GM18508 (cell line): ENCODE measurements around the gene MRPL39.

Experiments used
- ATAC-seq: cut with Tn5 transposase; IDR thresholded peaks from one replicate; pipeline ENCODE4 v1.9.1; 2021; ENCODE audit warnings: moderate number of reproducible peaks; ENCODE audit not compliant: insufficient read depth, unreplicated experiment

The MRPL39 gene

DNA sequence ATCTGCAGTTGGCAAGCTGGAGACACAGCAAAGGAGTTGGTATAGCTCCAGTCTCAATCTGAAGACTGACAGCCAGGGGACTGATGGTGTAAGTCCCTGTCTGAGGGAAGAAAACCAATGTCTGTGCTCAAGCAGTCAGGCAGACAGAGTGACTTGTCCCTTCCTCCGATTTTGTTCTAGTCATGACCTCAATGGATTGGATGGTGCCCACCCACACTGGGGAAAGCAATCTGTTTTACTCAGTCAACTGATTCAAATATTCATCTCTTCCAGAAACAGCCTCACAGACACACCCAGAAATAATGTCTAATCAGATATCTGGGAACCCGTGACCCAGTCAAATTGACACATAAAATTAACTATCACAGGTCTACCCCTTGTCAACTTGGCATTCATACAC lies 11.9 kb upstream of the MRPL39 start:
- ATAC-seq: no peak

DNA sequence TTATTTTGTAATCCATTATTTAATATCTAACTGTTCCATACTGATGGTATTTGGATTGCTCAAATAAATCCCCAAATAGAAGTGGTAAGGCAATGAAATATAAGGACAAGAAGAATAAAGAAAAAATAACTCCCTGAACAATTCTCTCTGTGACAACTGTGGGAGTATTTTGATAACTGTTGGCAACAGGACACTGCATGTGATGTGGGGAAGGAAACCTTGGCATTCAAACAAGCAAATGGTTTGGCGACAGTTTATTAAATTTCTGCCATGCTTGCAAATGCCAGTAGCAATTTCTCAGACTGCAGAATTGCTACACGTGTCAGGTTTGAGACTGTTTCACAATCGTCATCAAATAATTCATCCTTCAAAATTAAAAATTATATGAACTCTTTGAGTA lies 8.6 kb upstream of the MRPL39 start:
- no peak for ATAC-seq

DNA sequence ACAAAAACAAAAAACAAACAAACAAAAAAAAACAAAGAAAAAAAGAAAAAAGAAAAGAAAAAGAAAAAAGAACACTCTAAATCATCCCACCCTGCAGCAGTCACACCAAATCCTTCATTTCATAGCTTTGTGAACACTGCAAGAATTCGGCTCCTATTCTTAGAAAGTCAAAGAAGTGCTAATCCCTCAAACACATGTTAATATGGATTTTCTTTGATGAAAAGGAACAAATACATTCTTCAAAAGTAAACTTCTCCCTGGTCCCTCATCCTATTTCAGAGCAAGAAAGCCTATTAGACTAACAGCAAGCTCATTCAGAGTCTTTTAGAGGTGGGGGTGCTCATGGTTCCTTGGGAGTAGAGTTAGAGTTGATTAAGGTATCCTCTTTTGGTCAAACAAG lies 7.2 kb upstream of the MRPL39 start:
- no peak for ATAC-seq

DNA sequence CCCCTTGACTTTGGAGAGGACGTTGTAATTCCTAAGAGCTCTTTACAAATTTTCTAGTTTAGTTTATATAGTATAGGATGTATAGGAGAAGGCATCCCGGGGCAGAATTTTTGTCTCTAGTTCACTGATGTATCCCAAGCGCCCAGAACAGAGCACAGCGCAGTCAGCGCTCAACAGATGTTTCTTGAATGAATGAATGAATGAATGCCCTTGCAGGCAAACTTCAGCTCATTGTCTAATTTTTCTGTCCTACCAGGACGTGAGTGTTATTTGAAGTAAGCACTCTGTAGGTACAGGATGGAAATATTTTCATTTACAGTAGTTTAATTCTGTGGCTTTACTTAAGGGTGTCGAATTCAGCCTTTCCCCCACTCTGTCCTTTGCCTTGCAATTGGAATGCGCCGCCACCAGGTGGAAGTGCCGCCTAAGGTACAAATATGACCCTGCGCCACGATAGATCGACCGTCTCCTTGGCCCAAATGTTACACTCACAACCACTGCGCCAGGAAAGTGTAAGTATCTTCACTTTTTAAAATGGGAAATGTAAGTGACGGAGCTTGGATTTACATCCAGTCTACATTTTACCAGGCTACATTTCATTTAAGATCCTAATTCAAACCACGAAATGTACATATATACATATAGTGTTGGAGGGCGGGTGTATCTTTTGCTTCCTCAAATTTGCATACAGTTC lies 910 bp upstream of the MRPL39 start:
- peak; percentile 84 for ATAC-seq

DNA sequence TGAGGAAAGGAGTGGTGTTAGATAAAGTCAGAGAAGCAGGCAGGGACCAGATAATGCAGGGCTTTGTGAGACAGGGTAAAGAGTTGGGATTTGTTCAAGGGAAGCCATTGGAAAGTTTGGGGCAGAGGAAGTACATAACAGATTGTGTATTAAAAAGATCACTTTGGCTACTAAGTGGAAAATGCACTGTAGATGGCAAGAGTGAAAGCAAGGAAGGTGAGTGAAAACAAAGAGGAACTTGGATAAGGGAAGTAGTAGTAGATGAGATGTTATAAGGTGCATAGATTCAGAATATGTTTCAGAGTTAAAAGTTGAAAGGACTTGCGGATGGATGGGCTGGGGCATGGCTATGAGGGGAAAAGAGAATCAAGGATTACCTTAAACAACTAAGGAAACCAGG lies 17.4 kb downstream of the MRPL39 start:
- no peak for ATAC-seq

DNA sequence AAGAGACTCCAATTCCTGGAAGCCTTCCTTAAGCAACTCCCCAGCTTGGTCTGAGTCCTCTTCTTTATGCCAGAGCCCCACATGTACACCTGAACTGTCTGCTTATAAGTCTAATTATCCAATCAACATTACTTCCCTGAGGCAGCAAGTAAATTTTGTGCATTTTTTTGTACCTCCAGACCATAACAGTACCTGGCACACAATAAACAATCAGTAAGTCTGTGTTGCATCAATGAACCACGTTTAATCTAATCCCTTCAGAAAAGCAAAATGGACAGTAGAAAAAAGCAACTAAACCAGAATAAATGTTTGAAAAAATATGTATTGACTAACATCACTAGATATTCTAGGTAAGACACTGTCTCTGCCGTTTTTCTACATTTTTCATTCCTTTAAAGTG lies 20.5 kb downstream of the MRPL39 start:
- no peak for ATAC-seq

DNA sequence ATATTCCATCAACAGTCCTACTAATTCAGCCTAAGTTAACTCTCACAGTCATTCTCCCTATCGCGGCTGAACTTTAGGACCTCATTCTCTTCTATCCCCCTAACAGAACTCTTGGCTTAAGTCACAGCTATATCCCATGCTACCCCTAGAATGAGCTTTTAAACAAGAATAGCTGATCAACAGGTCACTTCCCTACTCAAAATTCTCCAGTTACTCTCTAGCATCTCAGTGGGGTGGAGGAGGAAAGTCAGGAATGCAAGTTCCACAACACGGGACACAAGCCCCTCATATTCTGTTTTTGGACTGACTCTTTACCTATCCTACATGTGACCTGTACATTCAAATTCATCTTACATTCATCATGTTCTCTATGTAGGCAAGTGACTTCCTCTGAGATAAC lies 21.0 kb downstream of the MRPL39 start:
- no peak for ATAC-seq

DNA sequence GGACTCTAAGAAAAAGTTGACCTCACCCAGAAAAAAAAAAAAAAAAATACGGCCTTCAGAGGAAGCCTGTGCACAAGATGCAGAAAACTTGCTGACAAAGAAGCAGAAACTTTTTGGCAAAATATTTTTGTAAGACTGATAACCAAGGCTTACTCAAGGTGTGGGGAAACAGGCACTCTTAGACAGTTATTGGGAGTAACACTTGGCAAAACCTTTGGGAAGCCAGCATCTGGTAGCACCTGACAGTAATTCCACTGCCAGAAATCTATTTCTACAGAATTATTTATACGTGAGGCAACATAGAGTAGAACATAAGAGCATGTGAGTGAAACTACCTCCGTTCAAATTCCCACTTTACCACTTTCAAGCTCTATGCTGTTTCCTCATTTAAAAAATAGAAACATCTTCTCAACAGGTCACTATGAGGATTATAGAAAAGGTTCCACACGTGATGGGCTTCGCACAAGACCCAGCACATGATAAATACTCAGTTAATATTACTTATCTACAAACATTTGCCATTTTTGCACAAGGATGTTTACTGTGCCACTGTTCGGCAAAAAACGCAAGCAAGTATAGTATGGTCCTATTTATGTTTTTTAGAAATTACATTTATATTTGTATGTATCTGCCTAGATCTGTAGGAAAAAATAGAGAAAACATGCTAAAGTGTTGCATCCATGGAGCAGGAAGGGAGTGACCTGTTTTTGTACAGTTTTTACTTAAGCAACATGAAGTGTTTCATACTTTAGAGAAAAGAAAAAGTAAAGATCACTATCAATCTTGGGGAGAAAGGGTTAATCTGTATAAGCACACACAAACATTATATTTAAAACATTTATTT lies 22.2 kb downstream of the MRPL39 start:
- ATAC-seq: no peak

DNA sequence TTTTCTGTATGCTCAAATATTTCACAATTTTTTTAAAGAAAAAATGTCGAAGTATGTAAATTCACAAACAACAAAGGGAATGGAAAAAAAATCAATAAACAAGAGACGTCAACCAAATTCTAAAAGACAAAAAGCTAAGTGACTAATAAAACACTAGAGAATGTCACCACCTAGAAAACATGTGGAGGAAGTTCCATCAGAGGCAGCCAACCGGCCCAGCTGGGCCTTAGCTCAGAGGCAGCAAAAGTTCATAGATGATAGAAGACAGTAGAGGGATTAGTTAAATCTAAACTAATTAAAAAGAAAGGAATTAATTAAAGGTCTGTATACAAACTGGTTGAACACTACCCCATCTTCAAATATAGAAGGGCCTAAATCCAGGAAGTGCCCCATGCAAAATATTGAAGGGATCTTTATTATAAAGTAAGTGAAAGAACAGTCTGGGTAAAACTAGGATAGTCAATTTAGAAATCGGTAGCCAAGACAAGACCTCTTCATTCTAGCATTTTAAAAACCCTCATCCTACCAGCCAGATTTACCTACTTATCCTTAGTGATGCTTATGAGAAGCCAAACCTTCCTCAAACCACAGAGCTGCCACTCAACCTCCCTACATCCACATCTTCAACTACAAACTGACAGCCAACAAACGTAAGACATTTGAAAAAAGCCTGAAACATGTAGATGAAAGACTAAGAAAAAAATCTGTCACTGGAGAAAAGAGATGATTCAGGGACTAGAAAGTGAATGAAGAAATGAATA lies 23.7 kb downstream of the MRPL39 start:
- ATAC-seq: no peak

DNA sequence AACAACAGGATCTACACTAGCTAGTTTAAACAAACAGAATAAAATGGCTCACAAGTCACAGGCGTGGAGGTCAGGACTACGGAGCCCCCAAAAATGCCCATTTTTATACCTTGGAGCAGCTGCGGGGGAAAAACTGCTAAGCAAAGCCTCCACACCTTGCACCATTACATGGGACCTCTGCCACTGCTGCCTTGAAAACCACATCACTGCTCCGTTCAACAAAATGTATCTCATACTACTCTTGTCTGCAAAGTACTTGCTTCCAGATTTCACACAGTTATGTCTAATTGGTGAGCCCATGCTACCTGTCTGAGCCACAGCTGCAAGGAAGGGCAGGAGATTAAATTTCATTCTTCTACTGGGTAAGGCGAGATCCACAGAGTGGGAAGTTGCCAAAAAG lies 24.4 kb downstream of the MRPL39 start:
- ATAC-seq: no peak

DNA sequence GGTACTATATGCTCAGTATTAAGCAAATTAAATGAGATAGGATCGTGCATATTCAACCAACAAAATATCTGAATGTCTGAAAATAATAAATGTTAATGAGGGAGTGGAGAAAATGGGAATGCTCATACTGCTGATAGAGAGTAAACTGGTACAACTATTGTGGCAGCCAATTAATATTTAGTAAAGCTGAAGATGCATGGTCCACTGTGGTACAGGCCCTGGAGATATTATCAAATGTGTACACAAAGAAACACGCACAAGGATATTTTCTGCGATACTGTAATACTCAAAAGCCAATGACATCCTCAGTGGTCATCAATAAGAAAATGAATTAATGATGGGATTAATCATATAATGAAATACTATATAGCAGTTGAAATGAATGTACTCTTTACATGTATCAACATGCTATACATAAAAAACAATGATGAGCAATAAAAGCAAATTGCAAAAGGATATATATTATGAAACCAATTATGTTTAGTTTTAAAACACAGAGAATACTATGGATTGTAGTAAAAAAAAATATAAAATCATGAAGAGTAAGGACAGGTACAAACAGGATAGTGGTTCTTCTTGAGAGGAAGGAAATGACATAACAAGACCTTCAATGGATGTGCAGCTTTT lies 25.0 kb downstream of the MRPL39 start:
- no peak for ATAC-seq

DNA sequence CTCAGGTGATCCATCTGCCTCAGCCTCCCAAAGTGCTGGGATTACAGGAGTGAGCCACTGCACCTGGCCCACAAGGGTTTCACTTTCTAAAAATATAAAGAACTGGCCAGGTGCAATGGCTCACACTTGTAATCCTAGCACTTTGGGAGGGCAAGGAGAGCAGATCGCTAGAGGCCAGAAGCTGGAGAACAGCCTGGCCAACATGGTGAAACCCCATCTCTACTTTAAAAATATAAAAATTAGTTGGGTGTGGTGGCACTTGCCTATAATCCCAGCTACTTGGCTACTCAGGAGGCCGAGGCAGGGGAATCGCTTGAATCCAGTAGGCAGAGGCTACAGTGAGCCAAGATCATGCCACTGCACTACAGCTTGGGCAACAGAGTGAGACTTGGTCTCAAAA lies 25.7 kb downstream of the MRPL39 start:
- no peak for ATAC-seq

DNA sequence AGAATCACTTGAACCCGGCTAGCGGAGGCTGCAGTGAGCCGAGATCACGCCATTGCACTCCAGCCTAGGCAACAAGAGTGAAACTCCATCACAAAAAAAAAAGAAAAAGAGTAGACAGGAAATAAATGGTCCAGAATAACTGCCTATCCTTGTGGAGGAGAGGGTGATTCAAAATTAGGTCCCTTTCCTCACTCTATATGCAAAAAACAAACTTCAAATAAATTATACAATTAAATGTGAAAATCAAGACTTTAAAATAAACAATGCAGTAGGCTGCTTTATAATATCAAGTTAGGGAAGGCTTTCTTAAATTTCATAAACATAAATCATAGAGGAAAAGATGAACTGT lies 26.4 kb downstream of the MRPL39 start:
- ATAC-seq: no peak

DNA sequence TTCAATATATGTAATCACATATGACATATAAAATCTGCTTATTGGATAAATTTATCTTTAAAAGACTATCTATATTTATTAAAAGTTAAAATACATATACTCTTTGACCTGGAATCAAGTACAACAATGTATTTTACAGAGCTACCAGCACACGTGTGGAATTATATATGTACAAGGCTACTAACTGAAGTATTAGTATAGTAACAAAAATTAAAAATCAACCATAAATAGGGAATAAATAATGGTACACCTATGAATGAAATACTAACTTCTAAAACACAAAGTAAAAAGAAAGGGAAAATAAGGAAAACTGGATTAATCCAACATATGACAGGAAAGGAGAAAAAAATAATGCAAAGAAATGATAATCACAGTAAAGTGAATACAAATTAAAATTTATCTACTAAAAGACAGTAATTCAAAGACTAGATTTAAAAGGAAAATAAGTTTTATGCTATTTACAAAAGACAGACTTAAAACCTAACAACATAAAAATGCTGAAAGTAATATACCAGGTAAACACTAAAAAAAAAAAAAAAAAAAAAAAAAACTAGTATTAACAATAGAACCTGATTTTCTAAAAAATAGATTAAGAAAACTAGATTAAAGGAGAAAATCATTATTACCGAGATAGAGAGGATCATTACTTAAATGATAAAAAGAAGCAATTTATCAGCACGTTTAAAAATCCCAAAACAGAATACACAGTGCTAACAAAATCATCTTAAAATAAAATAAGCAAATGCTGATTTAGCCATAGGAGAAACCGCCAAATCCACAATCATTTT lies 27.9 kb downstream of the MRPL39 start:
- ATAC-seq: no peak

DNA sequence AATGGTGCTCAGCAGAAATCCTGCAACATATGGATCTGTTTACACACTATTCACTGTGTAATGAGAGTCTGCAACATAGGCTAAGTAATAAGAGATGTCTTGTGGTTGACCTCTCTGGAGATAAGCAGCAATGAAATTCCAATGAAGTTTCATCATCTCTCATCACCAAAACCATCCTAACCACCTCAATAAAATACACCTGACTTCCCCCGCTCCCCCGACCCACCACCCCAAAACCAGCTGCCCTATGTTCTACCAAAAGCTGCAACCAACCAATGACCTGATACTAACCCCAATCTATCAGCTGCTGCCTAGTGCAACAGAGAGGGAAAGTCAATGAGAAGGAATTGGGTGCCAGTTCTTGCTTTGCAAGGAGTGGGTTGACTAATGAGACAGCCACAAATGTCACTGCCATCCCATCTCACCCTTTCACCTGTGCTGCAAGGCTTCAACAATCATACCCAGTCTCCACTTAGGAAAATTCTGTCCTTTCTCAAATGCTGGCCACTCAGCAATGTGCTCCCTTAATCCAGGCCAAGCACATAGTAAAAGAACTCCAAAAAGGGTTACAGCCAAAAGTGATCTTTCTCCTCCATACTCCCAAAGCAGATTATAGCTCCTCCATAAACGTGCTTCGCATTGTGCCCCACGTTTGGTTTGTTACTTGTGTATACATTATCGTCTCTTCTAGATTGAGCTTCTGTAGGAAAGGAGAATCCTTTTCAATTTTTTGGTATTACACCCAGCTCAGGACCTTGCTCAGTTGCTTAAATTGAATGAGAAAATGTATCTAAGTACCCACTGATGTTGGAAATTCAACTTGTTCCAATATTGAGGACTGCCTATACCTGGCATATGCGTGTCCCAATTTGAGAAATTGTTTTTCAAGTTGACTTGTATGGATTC lies 29.0 kb downstream of the MRPL39 start:
- ATAC-seq: peak; percentile 24

DNA sequence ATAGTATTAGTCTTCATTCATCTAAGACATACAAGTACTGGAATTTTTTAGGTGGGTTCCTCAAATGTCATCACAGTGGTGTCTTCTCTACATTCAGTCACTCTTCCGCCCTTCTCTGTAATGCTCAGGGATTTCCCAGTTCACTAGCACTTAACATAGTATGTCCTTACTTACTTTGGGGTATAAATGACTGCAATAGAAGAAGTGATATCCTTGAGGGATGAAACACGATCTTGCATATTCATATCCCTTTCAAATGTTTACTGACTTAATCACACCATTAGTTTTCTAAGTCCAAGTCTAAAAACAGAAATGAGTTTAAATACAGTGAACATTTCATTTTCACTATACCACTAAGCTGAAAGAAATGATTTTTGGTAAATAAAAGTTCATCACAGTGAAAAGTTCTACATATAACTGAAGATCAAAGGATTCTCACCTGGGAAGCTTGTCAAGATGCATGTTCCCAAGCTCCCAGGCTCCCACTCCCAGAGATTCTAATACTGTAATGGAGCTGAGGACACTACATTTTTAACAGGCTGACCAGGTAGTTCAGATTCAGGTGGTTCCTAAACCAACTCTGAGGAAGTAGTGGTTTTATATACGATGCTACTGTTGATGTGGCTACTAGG lies 29.7 kb downstream of the MRPL39 start:
- ATAC-seq: no peak

DNA sequence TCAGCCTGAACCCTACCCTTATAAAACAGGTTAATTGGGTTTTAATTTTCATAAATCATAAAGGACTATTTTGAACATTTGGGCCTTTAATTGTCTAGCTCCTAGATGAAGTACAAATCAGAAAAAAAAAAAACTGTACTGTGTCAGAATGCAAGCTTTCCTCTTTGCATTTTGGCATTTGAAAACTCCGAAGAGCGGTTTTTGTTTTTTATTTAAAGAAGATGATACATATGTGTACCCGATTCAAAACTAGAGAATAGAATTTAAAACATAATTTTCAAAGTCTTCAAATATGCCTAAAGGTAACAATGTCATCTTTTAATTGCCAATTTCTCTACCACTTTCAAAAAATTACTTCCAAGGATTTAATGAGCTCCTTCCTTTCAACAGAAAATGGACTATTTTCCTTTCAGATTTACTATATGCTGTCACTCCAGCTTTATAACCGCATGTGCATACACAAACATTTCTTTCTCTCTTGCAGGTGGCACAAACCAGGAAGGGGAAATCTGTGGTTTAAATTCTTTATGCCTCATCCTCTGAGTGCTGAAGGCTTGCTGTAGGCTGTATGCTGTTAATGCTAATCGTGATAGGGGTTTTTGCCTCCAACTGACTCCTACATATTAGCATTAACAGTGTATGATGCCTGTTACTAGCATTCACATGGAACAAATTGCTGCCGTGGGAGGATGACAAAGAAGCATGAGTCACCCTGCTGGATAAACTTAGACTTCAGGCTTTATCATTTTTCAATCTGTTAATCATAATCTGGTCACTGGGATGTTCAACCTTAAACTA lies 33.7 kb downstream of the MRPL39 start:
- no peak for ATAC-seq

DNA sequence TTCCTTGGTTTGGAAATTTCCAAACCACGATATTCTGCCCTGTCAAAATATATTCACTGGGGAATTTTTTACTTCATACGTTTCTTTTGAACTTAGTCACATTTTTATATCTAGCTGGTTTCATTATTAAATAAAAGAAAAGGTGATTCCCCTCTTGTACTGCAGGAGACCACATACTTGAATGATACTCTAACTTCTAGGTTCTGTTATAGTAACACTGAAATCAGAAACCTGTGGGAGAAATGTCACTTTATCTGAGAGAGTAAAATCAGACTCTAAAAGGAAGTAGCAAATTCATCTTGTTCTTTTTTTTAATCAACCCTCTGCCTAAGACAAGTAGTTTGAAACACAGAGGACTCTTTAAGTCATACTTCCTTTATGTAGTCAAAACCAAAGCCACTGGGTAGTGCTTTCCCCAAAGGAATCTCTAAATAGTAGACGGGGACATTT lies 34.4 kb downstream of the MRPL39 start:
- ATAC-seq: peak; percentile 31
